Measurements from ENCODE around the gene PARVA. TPM values are rescaled to one million over a fixed set of nuclear protein-coding genes. Genes with fewer than 3 reads are reported as not detected.

PARVA gene
- total and polyA plus RNA-seq, 2 of the 8 experiments (the other 6 are each of a cell fraction or from before 2014, with no cell fraction given), result 3.1 to 13.5 TPM

GRCh38 chr11:12560362-12560761 is 183.0 kb downstream of the PARVA start:
- H4K20me1 ChIP-seq (replicated peaks in 1 of 2; ENCODE audit: control insufficient read depth in 1 of 2, insufficient read depth in 2 of 2, low read length in 2 of 2), result no peaks in the 10 kb centered on the region
- no peak overlapping the region for H3K9ac ChIP-seq (replicated peaks in 1 of 4; ENCODE audit: extremely low read depth in 1 of 4, low read depth in 3 of 4, low read length in 3 of 4)
- no peak overlapping the region for H3K27ac ChIP-seq (ENCODE audit: low read depth, low read length)
- H2BK15ac ChIP-seq (ENCODE audit: low read length), result no peak overlapping the region
- H3K36me3 ChIP-seq (ENCODE audit: control insufficient read depth in 2 of 4, insufficient read depth in 4 of 4, low read length in 3 of 4), result no peaks in the 10 kb centered on the region
- no peaks in the 10 kb centered on the region for H3K79me1 ChIP-seq (ENCODE audit: low read depth, low read length)
- H2BK20ac ChIP-seq (ENCODE audit: low read length), result no peak overlapping the region
- DNase-seq (ENCODE audit: low read depth in 1 of 2, low spot score in 2 of 2) (no peak), FAIRE-seq (no peak)
- peaks cover 0 to 1% (median 0%) of the 10 kb centered on the region in 4 experiments; a peak in 1 of 7 replicates for H3K27me3 ChIP-seq (replicated peaks in 1 of 4; ENCODE audit: control insufficient read depth in 3 of 4, extremely low read depth in 1 of 4, insufficient read depth in 3 of 4, low read length in 3 of 4)
- ChIA-PET POLR2A (ENCODE audit: partially characterized antibody) (no interaction called here), CTCF (ENCODE audit: partially characterized antibody) (interaction anchor here (1.0 to 2.0 kb wide), 7 partner anchors 18 to 229 kb away, joined by 3 to 7 read pairs (median 3); no protein-coding TSS in a partner anchor)
- H3K23ac ChIP-seq (ENCODE audit: insufficient read length), result no peak overlapping the region
- H3K14ac ChIP-seq (ENCODE audit: insufficient read length), result no peak overlapping the region
- H4K8ac ChIP-seq (ENCODE audit: extremely low read depth, insufficient read depth, low read length), result no peak overlapping the region
- no peak overlapping the region for H3K4ac ChIP-seq (replicated peaks; ENCODE audit: insufficient read length, low read depth, low read length)
- no peaks in the 10 kb centered on the region for H3K79me2 ChIP-seq (ENCODE audit: control insufficient read depth in 1 of 2, insufficient read depth in 2 of 2, low read length in 2 of 2)
- H2BK12ac ChIP-seq (ENCODE audit: low read depth, low read length), result no peak overlapping the region
- no peak overlapping the region for H2AK5ac ChIP-seq (ENCODE audit: low read depth, low read length)
- H3K18ac ChIP-seq (ENCODE audit: extremely low read depth, low read length), result no peak overlapping the region
- peaks cover 0 to 18% (median 5%) of the 10 kb centered on the region in 4 experiments; a peak in 4 of 7 replicates for H3K4me1 ChIP-seq (replicated peaks in 1 of 4; ENCODE audit: control insufficient read depth in 3 of 4, insufficient read depth in 4 of 4, low read length in 3 of 4)
- no peak overlapping the region for H3K56ac ChIP-seq (replicated peaks; ENCODE audit: insufficient read length, low read depth, low read length)
- no peak overlapping the region for H3K4me2 ChIP-seq (ENCODE audit: insufficient read depth in 1 of 2, low read depth in 2 of 2, low read length in 2 of 2)
- H2BK120ac ChIP-seq (replicated peaks; ENCODE audit: low read depth, low read length), result no peak overlapping the region
- no peak overlapping the region for H4K91ac ChIP-seq (replicated peaks; ENCODE audit: insufficient read length, low read length)
- H3K23me2 ChIP-seq (ENCODE audit: low read depth, low read length), result no peaks in the 10 kb centered on the region
- H2AFZ ChIP-seq (ENCODE audit: low read length), result no peak overlapping the region
- no peak overlapping the region for H3K4me3 ChIP-seq (ENCODE audit: extremely low read depth in 1 of 4, insufficient read depth in 2 of 4, low read depth in 3 of 4, low read length in 4 of 4)
- H4K5ac ChIP-seq (ENCODE audit: insufficient read length, low read depth, low read length), result no peak overlapping the region
- H2BK5ac ChIP-seq (ENCODE audit: low read depth, low read length), result no peak overlapping the region
- WGBS, 2 experiments (ENCODE audit: extremely low coverage in 1 of 2, insufficient coverage in 1 of 2, insufficient read length in 1 of 2, insufficient replicate concordance in 2 of 2, low coverage in 1 of 2, low lambda C conversion rate in 2 of 2, missing lambda C conversion rate in 1 of 2), result 90% methylated on average over 3 of the region's 3 CpGs; no CpG with 5 or more reads in 1 of the 2 experiments
- no peaks in the 10 kb centered on the region for H3K9me3 ChIP-seq (ENCODE audit: insufficient read depth in 2 of 2, low read depth in 1 of 2, low read length in 1 of 2)
- TF ChIP-seq CTBP2 (IDR thresholded peaks at IDR 0.05; ENCODE audit: borderline replicate concordance, insufficient read depth, insufficient read length, low read length), result no peak
- no peak for TF ChIP-seq YY1 (IDR thresholded peaks at IDR 0.05; ENCODE audit: low read depth, low read length)
- TF ChIP-seq POLR2A (IDR thresholded peaks at IDR 0.05; ENCODE audit: control extremely low read depth in 1 of 2, low read depth in 2 of 2, low read length in 2 of 2), result no peak
- TF ChIP-seq BACH1 (IDR thresholded peaks at IDR 0.05; ENCODE audit: low read length), result no peak
- no peak for TF ChIP-seq CEBPB (IDR thresholded peaks at IDR 0.05; ENCODE audit: low read depth, low read length)
- TF ChIP-seq CBX5 (IDR thresholded peaks at IDR 0.05; ENCODE audit: low read depth, low read length), result no peak
- TF ChIP-seq, protein P1, sequence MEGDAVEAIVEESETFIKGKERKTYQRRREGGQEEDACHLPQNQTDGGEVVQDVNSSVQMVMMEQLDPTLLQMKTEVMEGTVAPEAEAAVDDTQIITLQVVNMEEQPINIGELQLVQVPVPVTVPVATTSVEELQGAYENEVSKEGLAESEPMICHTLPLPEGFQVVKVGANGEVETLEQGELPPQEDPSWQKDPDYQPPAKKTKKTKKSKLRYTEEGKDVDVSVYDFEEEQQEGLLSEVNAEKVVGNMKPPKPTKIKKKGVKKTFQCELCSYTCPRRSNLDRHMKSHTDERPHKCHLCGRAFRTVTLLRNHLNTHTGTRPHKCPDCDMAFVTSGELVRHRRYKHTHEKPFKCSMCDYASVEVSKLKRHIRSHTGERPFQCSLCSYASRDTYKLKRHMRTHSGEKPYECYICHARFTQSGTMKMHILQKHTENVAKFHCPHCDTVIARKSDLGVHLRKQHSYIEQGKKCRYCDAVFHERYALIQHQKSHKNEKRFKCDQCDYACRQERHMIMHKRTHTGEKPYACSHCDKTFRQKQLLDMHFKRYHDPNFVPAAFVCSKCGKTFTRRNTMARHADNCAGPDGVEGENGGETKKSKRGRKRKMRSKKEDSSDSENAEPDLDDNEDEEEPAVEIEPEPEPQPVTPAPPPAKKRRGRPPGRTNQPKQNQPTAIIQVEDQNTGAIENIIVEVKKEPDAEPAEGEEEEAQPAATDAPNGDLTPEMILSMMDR (IDR thresholded peaks at IDR 0.05; ENCODE audit: control extremely low read depth in 1 of 3, insufficient read depth in 1 of 3, low read depth in 1 of 3, low read length in 3 of 3), result no peak
- TF ChIP-seq GABPA (IDR thresholded peaks at IDR 0.05; ENCODE audit: borderline replicate concordance, insufficient read depth, low read length), result no peak
- TF ChIP-seq ZNF274 (IDR thresholded peaks at IDR 0.05; ENCODE audit: borderline replicate concordance, extremely low read depth, low read length), result no peak
- no peak for TF ChIP-seq BRCA1 (IDR thresholded peaks at IDR 0.05; ENCODE audit: low read depth, low read length)
- no peak for TF ChIP-seq MAX (IDR thresholded peaks at IDR 0.05)
- no peak for TF ChIP-seq EZH2 (IDR thresholded peaks at IDR 0.05; ENCODE audit: low read depth, low read length, severe bottlenecking)

All from H1 (cell line).